Smooth muscle cell (in vitro differentiated cells): Measurements from ENCODE around the gene CERS6. TPM values are rescaled to one million over a fixed set of nuclear protein-coding genes. Genes with fewer than 3 reads are reported as not detected.

Source experiments
- DNase-seq: peaks from one replicate; lab custom pipeline; 2025; ENCODE audit not compliant: unreplicated experiment; lab: John Stamatoyannopoulos, UW
- H2AFZ ChIP-seq: fragments of 200-600 bp; sonication (generic); 2 replicates; pipeline ENCODE4 v1.6.0; 2016; ENCODE audit warnings: antibody characterized with exemption, low read depth, mild to moderate bottlenecking
- H3F3A ChIP-seq: fragments of 200-600 bp; sonication (generic); 2 replicates; pipeline ENCODE4 v1.6.0; 2017; ENCODE audit warnings: antibody characterized with exemption, low read depth
- H3K27ac ChIP-seq: fragments of 200-600 bp; sonication (generic); 2 replicates; pipeline ENCODE4 v1.5.1; 2016; ENCODE audit warnings: low read depth, mild to moderate bottlenecking
- H3K27me3 ChIP-seq: fragments of 200-600 bp; sonication (generic); 2 replicates; pipeline ENCODE4 v1.6.1; 2016; ENCODE audit warnings: low read depth, mild to moderate bottlenecking
- H3K36me3 ChIP-seq: fragments of 200-600 bp; sonication (generic); 2 replicates; pipeline ENCODE4 v1.5.1; 2016; ENCODE audit warnings: low read depth
- H3K4me1 ChIP-seq: fragments of 200-600 bp; sonication (generic); 2 replicates; pipeline ENCODE4 v1.5.1; 2016; ENCODE audit warnings: low read depth
- H3K4me2 ChIP-seq: fragments of 200-600 bp; sonication (generic); 2 replicates; pipeline ENCODE4 v1.6.0; 2016; ENCODE audit warnings: mild to moderate bottlenecking
- H3K4me3 ChIP-seq: fragments of 200-600 bp; sonication (generic); 2 replicates; pipeline ENCODE4 v1.5.1; 2016; ENCODE audit warnings: mild to moderate bottlenecking
- H3K79me2 ChIP-seq: fragments of 200-600 bp; sonication (generic); 2 replicates; pipeline ENCODE4 v1.6.0; 2016; ENCODE audit warnings: low read depth, mild to moderate bottlenecking
- H3K9ac ChIP-seq: fragments of 200-600 bp; sonication (generic); 2 replicates; pipeline ENCODE4 v1.6.0; 2016; ENCODE audit warnings: low read depth
- H3K9me3 ChIP-seq: fragments of 200-600 bp; sonication (generic); replicated peaks from 2 replicates; pipeline ENCODE4 v1.5.1; 2016; ENCODE audit warnings: low read depth
- H4K20me1 ChIP-seq: fragments of 200-600 bp; sonication (generic); 2 replicates; pipeline ENCODE4 v1.6.0; 2016; ENCODE audit warnings: low read depth
- CTCF ChIP-seq: fragments of 200-600 bp; sonication (generic); IDR thresholded peaks from 2 replicates; pipeline ENCODE4 v1.5.1; 2017; ENCODE audit warnings: borderline replicate concordance, mild to moderate bottlenecking, antibody characterized with exemption; ENCODE audit not compliant: insufficient read depth, poor library complexity, severe bottlenecking
- WGBS: methylation state at CpG from one replicate; pipeline ENCODE4 v1.1.7; 2016; ENCODE audit warnings: low lambda C conversion rate; 5-methylcytosine and 5-hydroxymethylcytosine counted together
- polyA plus RNA-seq: library from polyadenylated mRNA; unstranded; fragments of >200 nt; fragmentation: Nextera tagmentation; extraction: Ambion mirVana; gene quantifications from 2 replicates; pipeline ENCODE4 v1.2.1, GENCODE V29; 2016
- total RNA-seq: library from RNA; depleted of rRNA; stranded (reverse); fragments of >200 nt; gene quantifications from 2 replicates; pipeline ENCODE4 v1.2.3, GENCODE V29; 2014

CERS6 gene
- total and polyA plus RNA-seq, 2 experiments from 2014 or later: 9.2 to 26.6 TPM

GRCh38 chr2:168539945-168540344 is 83.9 kb downstream of the CERS6 start:
- peaks cover 40% of the 10 kb centered on the region for H3K79me2 ChIP-seq
- H3F3A ChIP-seq: no peaks in the 10 kb centered on the region
- no peak overlapping the region for H3K4me3 ChIP-seq
- TF ChIP-seq CTCF: no peak
- H2AFZ ChIP-seq: no peak overlapping the region
- peaks cover 8% of the 10 kb centered on the region for H3K9me3 ChIP-seq
- H3K27ac ChIP-seq: no peak overlapping the region
- H4K20me1 ChIP-seq: no peaks in the 10 kb centered on the region
- no peaks in the 10 kb centered on the region for H3K36me3 ChIP-seq
- H3K4me1 ChIP-seq: peaks cover under 1% of the 10 kb centered on the region
- H3K9ac ChIP-seq: no peak overlapping the region
- no peaks in the 10 kb centered on the region for H3K27me3 ChIP-seq
- no peak overlapping the region for H3K4me2 ChIP-seq
- 100% methylated on average over 1 of the region's 1 CpG for WGBS
- no peak for DNase-seq

DNA sequence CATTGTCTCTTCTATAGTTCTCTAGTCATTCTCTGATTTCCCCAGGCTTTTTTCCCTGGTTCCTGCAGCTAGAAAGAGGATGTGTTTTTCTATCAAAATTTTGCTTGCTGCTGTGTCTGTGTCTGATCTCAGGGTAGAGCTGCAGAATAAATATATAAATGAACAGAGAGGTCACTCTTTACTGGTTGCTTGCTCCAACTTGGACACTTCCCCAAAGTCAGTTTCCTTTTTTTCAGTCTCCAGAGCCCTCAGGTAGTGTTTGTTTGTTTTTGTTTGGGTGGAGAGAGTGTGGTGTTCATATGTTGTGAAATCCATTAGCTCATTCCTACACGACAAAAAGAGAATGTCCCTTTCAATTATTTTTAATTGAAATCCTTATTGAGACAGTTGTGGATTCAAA is 85.8 kb downstream of the CERS6 start:
- Histone ChIP-seq H3K4me2 (no peak overlapping the region), H3K36me3 (no peaks in the 10 kb centered on the region), H3F3A (no peaks in the 10 kb centered on the region), H3K27ac (no peak overlapping the region), H3K4me1 (peaks cover 12% of the 10 kb centered on the region), H2AFZ (no peak overlapping the region), H3K27me3 (no peaks in the 10 kb centered on the region), H3K9ac (no peak overlapping the region), H4K20me1 (no peaks in the 10 kb centered on the region), H3K4me3 (no peak overlapping the region), H3K79me2 (peaks cover 28% of the 10 kb centered on the region), H3K9me3 (peaks cover 8% of the 10 kb centered on the region)
- WGBS: 61% methylated on average over 1 of the region's 1 CpG
- no peak for TF ChIP-seq CTCF
- no peak for DNase-seq

- H3K9me3 ChIP-seq: peaks cover 8% of the 10 kb centered on the region
- no peaks in the 10 kb centered on the region for H3K27me3 ChIP-seq
- H2AFZ ChIP-seq: no peak overlapping the region
- H3K4me1 ChIP-seq: peaks cover 12% of the 10 kb centered on the region
- WGBS: 96% methylated on average over 4 of the region's 4 CpGs
- no peaks in the 10 kb centered on the region for H3F3A ChIP-seq
- no peak overlapping the region for H3K4me3 ChIP-seq
- no peak for TF ChIP-seq CTCF
- no peak for DNase-seq
- H3K27ac ChIP-seq: no peak overlapping the region
- peaks cover 28% of the 10 kb centered on the region for H3K79me2 ChIP-seq
- no peaks in the 10 kb centered on the region for H4K20me1 ChIP-seq
- H3K36me3 ChIP-seq: no peaks in the 10 kb centered on the region
- no peak overlapping the region for H3K9ac ChIP-seq
- H3K4me2 ChIP-seq: no peak overlapping the region
These were observed 87.0 kb downstream of the CERS6 start for GRCh38 chr2:168543037-168543436.

GRCh38 chr2:168543935-168544334 is 87.9 kb downstream of the CERS6 start:
- peaks cover 8% of the 10 kb centered on the region for H3K9me3 ChIP-seq
- TF ChIP-seq CTCF: no peak
- H4K20me1 ChIP-seq: no peaks in the 10 kb centered on the region
- no peak for DNase-seq
- no peak overlapping the region for H3K4me3 ChIP-seq
- no peak overlapping the region for H3K4me2 ChIP-seq
- peaks cover 12% of the 10 kb centered on the region for H3K4me1 ChIP-seq
- 100% methylated on average over 1 of the region's 1 CpG for WGBS
- no peaks in the 10 kb centered on the region for H3F3A ChIP-seq
- no peaks in the 10 kb centered on the region for H3K27me3 ChIP-seq
- peaks cover 28% of the 10 kb centered on the region for H3K79me2 ChIP-seq
- no peaks in the 10 kb centered on the region for H3K36me3 ChIP-seq
- H2AFZ ChIP-seq: no peak overlapping the region
- H3K27ac ChIP-seq: no peak overlapping the region
- no peak overlapping the region for H3K9ac ChIP-seq
